HG03558 (cell line): ENCODE data around the gene THAP9.

Experiments
- ATAC-seq: cut with Tn5 transposase; IDR thresholded peaks from one replicate; pipeline ENCODE4 v1.9.1; 2021; ENCODE audit warnings: moderate number of reproducible peaks; ENCODE audit not compliant: unreplicated experiment; ENCODE audit errors: extremely low read depth

The THAP9 gene

DNA sequence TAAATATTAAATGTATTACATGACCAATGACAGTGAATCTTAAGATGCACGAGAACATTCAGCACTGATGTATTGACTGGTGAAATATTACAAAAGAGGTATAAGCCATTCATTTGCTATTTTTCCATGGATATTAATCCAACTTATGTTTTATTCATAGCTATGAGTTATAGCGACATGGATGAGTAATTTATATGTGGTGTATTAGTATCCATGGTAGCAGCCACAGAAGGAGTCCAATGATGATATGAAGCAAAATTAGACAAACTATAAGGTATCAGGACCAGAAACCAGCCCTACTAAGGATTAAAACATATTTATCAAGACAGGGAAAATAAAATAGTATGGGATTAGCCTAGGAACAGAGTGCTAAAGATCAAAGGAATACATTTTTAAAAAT lies 50.7 kb downstream of the THAP9 start:
- no peak for ATAC-seq

GRCh38 chr4:82954212-82954611 lies 53.7 kb downstream of the THAP9 start:
- no peak for ATAC-seq

DNA sequence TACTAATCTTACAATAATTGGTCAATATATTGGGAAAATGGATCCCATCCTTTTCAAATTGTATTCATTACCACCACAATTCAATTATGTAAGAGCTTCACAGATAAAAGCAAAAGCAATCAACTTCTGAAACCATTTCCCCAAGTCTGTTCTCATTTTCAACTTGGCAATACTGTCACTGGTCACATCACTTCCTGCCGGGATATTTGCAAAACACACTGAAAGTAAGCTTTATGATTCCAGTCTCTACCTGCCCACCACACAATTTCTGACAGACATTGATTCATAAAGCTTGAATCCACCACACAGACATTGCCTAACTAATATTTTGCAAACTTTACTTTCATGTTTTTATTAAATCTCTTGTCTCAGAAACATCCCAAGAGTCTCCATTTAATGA lies 56.5 kb downstream of the THAP9 start:
- ATAC-seq, result no peak

GRCh38 chr4:82965763-82966162 lies 65.2 kb downstream of the THAP9 start:
- no peak for ATAC-seq

DNA sequence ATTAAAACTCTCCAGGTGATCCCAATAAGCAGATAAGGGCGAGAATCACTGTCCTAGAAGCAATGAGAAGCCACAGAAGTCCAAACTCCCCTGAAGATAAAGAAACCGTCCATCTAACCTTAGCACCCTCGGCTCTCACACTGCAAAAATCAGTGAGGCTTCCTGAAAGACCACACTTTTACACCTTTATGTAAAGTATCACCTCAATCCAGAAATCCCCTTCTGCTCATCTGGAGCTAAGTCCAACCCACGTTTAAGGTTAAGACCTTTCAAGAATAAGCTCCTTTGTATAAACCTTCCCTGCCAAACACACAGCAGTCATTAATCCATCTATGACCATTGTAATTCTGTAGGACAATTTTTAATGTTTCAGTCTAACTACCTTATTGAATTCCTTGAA lies 68.4 kb downstream of the THAP9 start:
- ATAC-seq, result no peak

- no peak for ATAC-seq
Measured at GRCh38 chr4:82969414-82969813, 68.9 kb downstream of the THAP9 start.
